ENCODE measurements around the gene PCAT7. TPM values are rescaled to one million over a fixed set of nuclear protein-coding genes. Genes with fewer than 3 reads are reported as not detected.
"Not testable (repeated sequence)": the region's sequence is repeated elsewhere in the genome, so short reads cannot be mapped to it uniquely, and the experiment has no call there.

PCAT7 gene
- total and polyA plus RNA-seq, 2 experiments from 2014 or later = not detected

- TF ChIP-seq EZH2 (IDR thresholded peaks at IDR 0.05; ENCODE audit: insufficient read depth, poor library complexity, severe bottlenecking) = no peak
- TF ChIP-seq EZH2phosphoT487 (IDR thresholded peaks at IDR 0.05; ENCODE audit: insufficient read depth, low read depth) = no peak
These were observed 33.8 kb downstream of the PCAT7 start for GRCh38 chr9:94588681-94589080.

GRCh38 chr9:94591046-94591545 lies 36.2 kb downstream of the PCAT7 start:
- H3F3A ChIP-seq (ENCODE audit: insufficient read depth); H3K9ac ChIP-seq; H3K27me3 ChIP-seq (replicated peaks; ENCODE audit: insufficient read depth); H3K79me2 ChIP-seq (ENCODE audit: insufficient read depth); H4K20me1 ChIP-seq (ENCODE audit: insufficient read depth); H3K4me1 ChIP-seq (ENCODE audit: insufficient read depth); H3K4me2 ChIP-seq (ENCODE audit: unreplicated experiment); H3K4me3 ChIP-seq; H2AFZ ChIP-seq; DNase-seq; H3K27ac ChIP-seq; in situ Hi-C loops (cut with MboI); H3K36me3 ChIP-seq (ENCODE audit: low read depth); H3K9me2 ChIP-seq (ENCODE audit: insufficient read depth); H3K9me3 ChIP-seq (ENCODE audit: low read depth): not testable (repeated sequence)
- WGBS, 2 experiments (ENCODE audit: low coverage in 1 of 2, low lambda C conversion rate in 2 of 2, missing lambda C conversion rate in 2 of 2) = 71 to 76% methylated on average over 17 to 21 of the region's 38 CpGs

More at GRCh38 chr9:94588681-94589080, 33.8 kb downstream of the PCAT7 start:
- Histone ChIP-seq H4K20me1 (ENCODE audit: insufficient read depth) (no peaks in the 10 kb centered on the region), H3K27ac (no peak overlapping the region), H3K79me2 (ENCODE audit: insufficient read depth) (no peaks in the 10 kb centered on the region), H3K27me3 (replicated peaks; ENCODE audit: insufficient read depth) (peaks cover 3% of the 10 kb centered on the region), H3K36me3 (ENCODE audit: low read depth) (no peaks in the 10 kb centered on the region), H3K4me3 (no peak overlapping the region), H3K4me2 (ENCODE audit: unreplicated experiment) (no peak overlapping the region), H3K4me1 (ENCODE audit: insufficient read depth) (0 out of 2 replicates have a peak, but pooled peaks cover 4% of the 10 kb centered on the region), H2AFZ (no peak overlapping the region), H3F3A (ENCODE audit: insufficient read depth) (no peaks in the 10 kb centered on the region), H3K9me3 (ENCODE audit: low read depth) (no peaks in the 10 kb centered on the region), H3K9ac (no peak overlapping the region), H3K9me2 (ENCODE audit: insufficient read depth) (no peaks in the 10 kb centered on the region)
- in situ Hi-C loops (cut with MboI) = no loop called here
- DNase-seq = no peak
- WGBS, 2 experiments (ENCODE audit: low coverage in 1 of 2, low lambda C conversion rate in 2 of 2, missing lambda C conversion rate in 2 of 2) = 62 to 63% methylated on average over 8 to 9 of the region's 9 CpGs

- Histone ChIP-seq H3K4me2 (ENCODE audit: unreplicated experiment) (no peak overlapping the region), H2AFZ (no peak overlapping the region), H3F3A (ENCODE audit: insufficient read depth) (no peaks in the 10 kb centered on the region), H3K9me2 (ENCODE audit: insufficient read depth) (no peaks in the 10 kb centered on the region), H3K36me3 (ENCODE audit: low read depth) (no peaks in the 10 kb centered on the region), H3K4me1 (ENCODE audit: insufficient read depth) (0 out of 2 replicates have a peak, but pooled peaks cover 4% of the 10 kb centered on the region), H4K20me1 (ENCODE audit: insufficient read depth) (no peaks in the 10 kb centered on the region), H3K27ac (no peak overlapping the region), H3K9ac (no peak overlapping the region), H3K9me3 (ENCODE audit: low read depth) (no peaks in the 10 kb centered on the region), H3K4me3 (no peak overlapping the region), H3K27me3 (replicated peaks; ENCODE audit: insufficient read depth) (peaks cover 8% of the 10 kb centered on the region), H3K79me2 (ENCODE audit: insufficient read depth) (no peaks in the 10 kb centered on the region)
- 74 to 85% methylated on average over 8 of the region's 8 CpGs for WGBS, 2 experiments (ENCODE audit: low coverage in 1 of 2, low lambda C conversion rate in 2 of 2, missing lambda C conversion rate in 2 of 2)
- TF ChIP-seq EZH2 (IDR thresholded peaks at IDR 0.05; ENCODE audit: insufficient read depth, poor library complexity, severe bottlenecking) = no peak
- no peak for TF ChIP-seq EZH2phosphoT487 (IDR thresholded peaks at IDR 0.05; ENCODE audit: insufficient read depth, low read depth)
- in situ Hi-C loops (cut with MboI) = no loop called here
- DNase-seq = no peak
These were observed 37.0 kb downstream of the PCAT7 start for GRCh38 chr9:94591876-94592275.

GRCh38 chr9:94592683-94593082 lies 37.8 kb downstream of the PCAT7 start:
- H4K20me1 ChIP-seq (ENCODE audit: insufficient read depth); H3K4me3 ChIP-seq; DNase-seq; H3F3A ChIP-seq (ENCODE audit: insufficient read depth); in situ Hi-C loops (cut with MboI); H3K4me1 ChIP-seq (ENCODE audit: insufficient read depth); H3K27ac ChIP-seq; H3K9ac ChIP-seq; H3K9me2 ChIP-seq (ENCODE audit: insufficient read depth); H3K9me3 ChIP-seq (ENCODE audit: low read depth); H3K4me2 ChIP-seq (ENCODE audit: unreplicated experiment); H3K79me2 ChIP-seq (ENCODE audit: insufficient read depth); H3K27me3 ChIP-seq (replicated peaks; ENCODE audit: insufficient read depth); H2AFZ ChIP-seq; H3K36me3 ChIP-seq (ENCODE audit: low read depth): not testable (repeated sequence)
- WGBS, 2 experiments (ENCODE audit: low coverage in 1 of 2, low lambda C conversion rate in 2 of 2, missing lambda C conversion rate in 2 of 2) = 40 to 50% methylated on average over 7 of the region's 7 CpGs
